Vagina (tissue), 2 donors: ENCODE data around the gene SNX27.

Experiments
- POLR2A ChIP-seq, 2 donors: fragments of 450-650 bp; IDR thresholded peaks; one replicate each; pipeline ENCODE4 v1.6.1; 2017; ENCODE audit warnings: antibody characterized with exemption in 2 of 2, mild to moderate bottlenecking in 2 of 2, moderate library complexity in 2 of 2
- POLR2AphosphoS5 ChIP-seq, 2 donors: sonication (generic); formaldehyde crosslinking; IDR thresholded peaks; one replicate each; pipeline ENCODE4 v1.9.0; 2017; ENCODE audit warnings: antibody characterized with exemption in 2 of 2, mild to moderate bottlenecking in 2 of 2, low read depth in 1 of 2; ENCODE audit not compliant: insufficient read depth in 1 of 2
- TF ChIP-seq, protein P1 (sequence below), 3 experiments: fragments of 450-650 bp in 2 of 3; fragments of 200-600 bp in 1 of 3; sonication (generic) in 1 of 3; IDR thresholded peaks; one replicate each; pipeline ENCODE4 v1.5.1; 2017 to 2019; ENCODE audit warnings: antibody characterized with exemption in 3 of 3, mild to moderate bottlenecking in 2 of 3, moderate library complexity in 2 of 3

DNA sequence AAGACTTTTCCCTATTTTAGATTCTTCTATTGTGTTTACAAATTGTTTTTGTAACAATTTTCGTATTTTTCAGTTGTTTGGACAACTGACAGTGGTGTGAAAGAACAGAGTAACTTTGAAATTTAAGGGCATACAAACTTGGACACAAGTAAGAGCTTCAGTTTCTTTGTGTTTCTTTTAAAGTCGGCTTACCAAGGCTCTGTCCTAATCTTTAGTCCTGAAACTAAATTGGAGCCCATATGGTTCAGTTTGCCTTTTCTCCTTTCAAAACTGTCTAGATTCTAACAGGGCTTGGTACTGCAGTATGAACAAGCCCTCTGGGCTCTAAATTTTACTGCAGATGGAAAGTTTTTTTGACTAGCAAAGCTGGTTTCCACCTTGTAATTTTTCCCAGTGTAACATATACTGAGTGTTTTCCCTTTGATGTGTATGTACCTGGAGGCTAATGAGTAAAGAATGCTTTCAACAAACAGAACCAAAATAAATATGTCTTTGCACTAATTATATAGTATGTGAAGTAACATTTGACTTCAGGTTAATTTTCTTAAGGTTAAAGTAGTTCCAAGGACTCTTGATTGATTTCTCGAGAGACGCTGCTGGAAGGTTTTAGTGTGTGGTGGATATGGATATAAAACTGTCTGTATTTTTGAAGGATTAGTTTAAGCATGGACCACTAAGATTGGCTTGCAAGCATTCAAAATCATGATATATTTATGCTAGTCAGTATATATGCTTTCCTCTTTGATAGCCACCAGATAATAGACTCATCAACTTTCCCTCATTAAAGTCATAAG, 4.1 kb downstream of the SNX27 start:
- TF ChIP-seq, protein P1, sequence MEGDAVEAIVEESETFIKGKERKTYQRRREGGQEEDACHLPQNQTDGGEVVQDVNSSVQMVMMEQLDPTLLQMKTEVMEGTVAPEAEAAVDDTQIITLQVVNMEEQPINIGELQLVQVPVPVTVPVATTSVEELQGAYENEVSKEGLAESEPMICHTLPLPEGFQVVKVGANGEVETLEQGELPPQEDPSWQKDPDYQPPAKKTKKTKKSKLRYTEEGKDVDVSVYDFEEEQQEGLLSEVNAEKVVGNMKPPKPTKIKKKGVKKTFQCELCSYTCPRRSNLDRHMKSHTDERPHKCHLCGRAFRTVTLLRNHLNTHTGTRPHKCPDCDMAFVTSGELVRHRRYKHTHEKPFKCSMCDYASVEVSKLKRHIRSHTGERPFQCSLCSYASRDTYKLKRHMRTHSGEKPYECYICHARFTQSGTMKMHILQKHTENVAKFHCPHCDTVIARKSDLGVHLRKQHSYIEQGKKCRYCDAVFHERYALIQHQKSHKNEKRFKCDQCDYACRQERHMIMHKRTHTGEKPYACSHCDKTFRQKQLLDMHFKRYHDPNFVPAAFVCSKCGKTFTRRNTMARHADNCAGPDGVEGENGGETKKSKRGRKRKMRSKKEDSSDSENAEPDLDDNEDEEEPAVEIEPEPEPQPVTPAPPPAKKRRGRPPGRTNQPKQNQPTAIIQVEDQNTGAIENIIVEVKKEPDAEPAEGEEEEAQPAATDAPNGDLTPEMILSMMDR (IDR thresholded peaks at IDR 0.05) = no peak
- TF ChIP-seq POLR2A (IDR thresholded peaks at IDR 0.05) (no peak), POLR2AphosphoS5 (IDR thresholded peaks at IDR 0.05; ENCODE audit: insufficient read depth in 1 of 2, low read depth in 1 of 2) (no peak)
